ENCODE measurements around the gene SEC24B. TPM values are rescaled to one million over a fixed set of nuclear protein-coding genes. Genes with fewer than 3 reads are reported as not detected.
A peak's percentile ranks its signal among the peaks of the same experiment; 100 is the strongest.

SEC24B gene
- total RNA-seq, 1 experiment from 2014 or later, result 39.3 TPM

DNA sequence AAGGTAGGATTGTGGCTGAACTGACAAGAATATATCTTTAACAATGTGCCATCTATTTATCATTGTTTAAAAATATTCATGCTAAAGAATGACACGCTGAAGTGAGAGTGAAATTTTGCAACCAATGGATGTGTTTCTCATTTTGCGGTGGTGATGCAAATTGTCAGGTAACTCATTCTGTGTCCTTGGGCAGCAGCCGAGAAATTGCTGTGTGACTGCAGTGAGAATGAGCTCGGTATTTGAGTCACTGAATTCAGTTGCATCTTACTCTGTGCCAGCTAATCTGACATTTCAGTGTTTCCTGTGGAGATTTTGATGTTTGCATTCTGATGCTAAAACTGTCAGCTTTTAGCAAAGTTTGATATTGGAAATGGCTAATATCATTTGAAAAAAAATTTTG lies 154.6 kb downstream of the SEC24B start:
- intact Hi-C loops (cut with micrococcal nuclease; ENCODE audit: unreplicated experiment), result no loop called here
- BruUV-seq (replicated peaks), result no TSS peak
- no peaks in the 10 kb centered on the region for H3K27me3 ChIP-seq (replicated peaks; ENCODE audit: insufficient read depth, low read depth, low read length, poor library complexity)
- no peak for DNase-seq (ENCODE audit: low spot score)
- H3K36me3 ChIP-seq (ENCODE audit: insufficient read depth, low read length, poor library complexity, severe bottlenecking), result no peaks in the 10 kb centered on the region
- no peak for TF ChIP-seq CTCF (conservative IDR thresholded peaks at IDR 0.05; ENCODE audit: low read depth, low read length)
- no peak for TF ChIP-seq EZH2 (IDR thresholded peaks at IDR 0.05; ENCODE audit: borderline replicate concordance, low read depth, low read length, poor library complexity, severe bottlenecking)
- no peak overlapping the region for H3K4me3 ChIP-seq (ENCODE audit: low read depth, low read length, poor library complexity, severe bottlenecking)
- no peak overlapping the region for H3K27ac ChIP-seq (ENCODE audit: low read depth, low read length, poor library complexity, severe bottlenecking)
- no peaks in the 10 kb centered on the region for H3K9me3 ChIP-seq (ENCODE audit: low read depth, low read length, poor library complexity, severe bottlenecking)
- CTCF ChIA-PET, result no interaction called here
- no peaks in the 10 kb centered on the region for H3K4me1 ChIP-seq (ENCODE audit: insufficient read depth, low read length, poor library complexity, severe bottlenecking)
- POLR2A ChIA-PET (ENCODE audit: low non-redundant PET), result no interaction called here

- H3K27ac ChIP-seq (ENCODE audit: low read depth, low read length, poor library complexity, severe bottlenecking), result no peak overlapping the region
- intact Hi-C loops (cut with micrococcal nuclease; ENCODE audit: unreplicated experiment), result no loop called here
- CTCF ChIA-PET, result no interaction called here
- POLR2A ChIA-PET (ENCODE audit: low non-redundant PET), result no interaction called here
- TF ChIP-seq EZH2 (IDR thresholded peaks at IDR 0.05; ENCODE audit: borderline replicate concordance, low read depth, low read length, poor library complexity, severe bottlenecking) (no peak), CTCF (conservative IDR thresholded peaks at IDR 0.05; ENCODE audit: low read depth, low read length) (no peak)
- H3K9me3 ChIP-seq (ENCODE audit: low read depth, low read length, poor library complexity, severe bottlenecking), result no peaks in the 10 kb centered on the region
- H3K4me1 ChIP-seq (ENCODE audit: insufficient read depth, low read length, poor library complexity, severe bottlenecking), result no peaks in the 10 kb centered on the region
- BruUV-seq (replicated peaks), result no TSS peak
- H3K36me3 ChIP-seq (ENCODE audit: insufficient read depth, low read length, poor library complexity, severe bottlenecking), result no peaks in the 10 kb centered on the region
- H3K4me3 ChIP-seq (ENCODE audit: low read depth, low read length, poor library complexity, severe bottlenecking), result no peak overlapping the region
- DNase-seq (ENCODE audit: low spot score), result no peak
- H3K27me3 ChIP-seq (replicated peaks; ENCODE audit: insufficient read depth, low read depth, low read length, poor library complexity), result no peaks in the 10 kb centered on the region
Measured at GRCh38 chr4:109589119-109589518, 155.5 kb downstream of the SEC24B start.

DNA sequence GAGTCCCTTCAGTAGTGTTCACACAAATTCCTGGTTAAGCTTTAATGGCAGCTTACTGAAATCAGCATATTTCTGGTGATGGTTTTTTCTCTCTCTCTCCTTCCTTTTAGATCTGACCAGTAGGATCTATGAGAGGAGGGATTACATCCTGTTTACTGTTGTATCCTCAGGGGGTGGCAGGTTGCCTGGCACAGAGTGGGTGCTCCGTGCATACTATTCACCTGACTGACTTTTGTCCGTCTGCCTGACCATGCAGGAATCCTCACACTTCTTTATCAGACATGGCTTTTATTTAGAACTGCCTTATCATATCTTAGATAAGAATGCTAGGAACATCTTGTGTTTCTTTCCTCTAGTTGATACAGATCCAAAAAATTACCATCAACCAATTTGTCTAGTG lies 156.0 kb downstream of the SEC24B start:
- no peak for DNase-seq (ENCODE audit: low spot score)
- Histone ChIP-seq H3K9me3 (ENCODE audit: low read depth, low read length, poor library complexity, severe bottlenecking) (no peaks in the 10 kb centered on the region), H3K4me1 (ENCODE audit: insufficient read depth, low read length, poor library complexity, severe bottlenecking) (no peaks in the 10 kb centered on the region), H3K27ac (ENCODE audit: low read depth, low read length, poor library complexity, severe bottlenecking) (no peak overlapping the region), H3K36me3 (ENCODE audit: insufficient read depth, low read length, poor library complexity, severe bottlenecking) (no peaks in the 10 kb centered on the region), H3K27me3 (replicated peaks; ENCODE audit: insufficient read depth, low read depth, low read length, poor library complexity) (no peaks in the 10 kb centered on the region), H3K4me3 (ENCODE audit: low read depth, low read length, poor library complexity, severe bottlenecking) (no peak overlapping the region)
- ChIA-PET POLR2A (ENCODE audit: low non-redundant PET) (no interaction called here), CTCF (no interaction called here)
- TF ChIP-seq CTCF (conservative IDR thresholded peaks at IDR 0.05; ENCODE audit: low read depth, low read length) (no peak), EZH2 (IDR thresholded peaks at IDR 0.05; ENCODE audit: borderline replicate concordance, low read depth, low read length, poor library complexity, severe bottlenecking) (no peak)
- no TSS peak for BruUV-seq (replicated peaks)
- intact Hi-C loops (cut with micrococcal nuclease; ENCODE audit: unreplicated experiment), result no loop called here

Small RNA genes lying within 50 kb of the gene (microRNA-seq; reads per million reads assigned to microRNA genes)
- gene MIR576, result 98.7 reads per million, percentile 64 among the genes with 10 or more reads in this experiment

Other genes with a start within 250 kb of the SEC24B start
- 8.8 and 10.4 TPM in 2 replicates for gene COL25A1, start 131.2 kb upstream of the SEC24B start, total RNA-seq (2021)
- gene MCUB, start 126.4 kb downstream of the SEC24B start, total RNA-seq (2021), result 30.0 and 35.8 TPM in 2 replicates